ENCODE data around the gene CIAPIN1.
"Not testable (repeated sequence)": the region's sequence is repeated elsewhere in the genome, so short reads cannot be mapped to it uniquely, and the experiment has no call there.

Gene CIAPIN1

DNA sequence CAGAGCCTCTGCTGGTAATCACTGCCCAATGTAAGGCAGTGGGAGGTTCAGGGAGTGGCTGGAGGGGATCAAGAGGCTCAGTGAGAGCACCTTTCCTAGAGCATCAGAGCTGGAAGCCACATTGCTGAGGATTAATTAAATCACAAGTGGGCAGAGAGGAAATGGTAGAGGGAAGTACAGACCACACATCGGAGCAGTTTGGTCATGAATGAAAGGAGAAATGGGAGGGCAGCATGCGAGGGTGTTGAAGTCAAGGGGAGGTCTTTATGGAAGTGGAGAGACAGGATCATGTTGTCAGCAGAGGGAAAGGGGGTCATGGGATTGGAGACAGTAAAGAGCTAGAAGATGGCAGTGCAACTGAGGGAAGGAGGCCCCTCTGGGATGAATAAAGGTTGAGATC is 40.3 kb downstream of the CIAPIN1 start:
- no peak for DNase-seq (ENCODE audit: low spot score)

- DNase-seq (ENCODE audit: low spot score) = no peak
Measured at GRCh38 chr16:57405097-57405496, 42.1 kb downstream of the CIAPIN1 start.

DNA sequence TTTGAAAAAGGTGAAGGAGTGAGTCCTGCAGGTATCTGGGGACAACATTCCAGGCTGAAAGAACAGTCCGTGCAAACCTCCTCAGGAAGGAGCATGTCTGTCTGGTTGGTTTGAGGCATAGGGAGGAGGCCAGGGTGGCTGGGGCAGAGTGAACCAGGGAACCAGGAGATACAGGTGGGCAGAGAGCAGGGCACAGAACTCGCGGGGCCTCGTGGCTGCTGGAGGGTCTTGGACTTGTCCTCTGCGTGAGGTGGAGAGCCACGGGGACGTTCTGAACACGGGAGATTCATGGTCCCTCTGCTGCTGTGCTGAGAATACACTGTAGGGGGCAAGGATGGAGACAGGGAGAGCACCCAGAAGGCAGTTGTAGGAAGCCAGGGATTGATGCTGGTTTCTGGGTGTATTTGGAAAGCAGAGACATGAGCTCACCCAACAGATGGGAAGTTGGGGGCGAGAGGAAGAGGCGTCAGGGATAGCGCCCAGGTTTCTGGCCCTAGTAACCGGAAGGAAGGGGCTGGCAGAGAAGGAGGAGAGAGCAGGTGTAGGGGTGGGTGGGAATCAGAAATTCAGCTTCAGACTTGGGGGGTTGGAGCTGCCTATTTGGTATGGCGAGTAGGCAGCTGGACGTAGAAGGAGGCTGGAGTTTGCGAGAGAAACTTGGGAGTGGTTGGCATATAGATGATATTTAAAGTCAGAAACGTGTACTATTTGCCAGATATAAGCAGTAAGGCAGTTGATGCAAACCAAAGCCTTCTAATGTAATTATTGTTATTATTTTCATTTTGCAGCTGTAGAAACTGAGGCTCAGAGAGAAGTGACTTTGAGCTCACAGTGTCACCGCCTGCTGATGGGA is 43.0 kb downstream of the CIAPIN1 start, which contains the start of gene CCL17:
Gene CCL17 (plus strand): TSS at position 803 of the 853 bp plus-strand sequence. CDS start 9,166 bp downstream, outside the sequence.
- DNase-seq (ENCODE audit: low spot score) = no peak

DNA sequence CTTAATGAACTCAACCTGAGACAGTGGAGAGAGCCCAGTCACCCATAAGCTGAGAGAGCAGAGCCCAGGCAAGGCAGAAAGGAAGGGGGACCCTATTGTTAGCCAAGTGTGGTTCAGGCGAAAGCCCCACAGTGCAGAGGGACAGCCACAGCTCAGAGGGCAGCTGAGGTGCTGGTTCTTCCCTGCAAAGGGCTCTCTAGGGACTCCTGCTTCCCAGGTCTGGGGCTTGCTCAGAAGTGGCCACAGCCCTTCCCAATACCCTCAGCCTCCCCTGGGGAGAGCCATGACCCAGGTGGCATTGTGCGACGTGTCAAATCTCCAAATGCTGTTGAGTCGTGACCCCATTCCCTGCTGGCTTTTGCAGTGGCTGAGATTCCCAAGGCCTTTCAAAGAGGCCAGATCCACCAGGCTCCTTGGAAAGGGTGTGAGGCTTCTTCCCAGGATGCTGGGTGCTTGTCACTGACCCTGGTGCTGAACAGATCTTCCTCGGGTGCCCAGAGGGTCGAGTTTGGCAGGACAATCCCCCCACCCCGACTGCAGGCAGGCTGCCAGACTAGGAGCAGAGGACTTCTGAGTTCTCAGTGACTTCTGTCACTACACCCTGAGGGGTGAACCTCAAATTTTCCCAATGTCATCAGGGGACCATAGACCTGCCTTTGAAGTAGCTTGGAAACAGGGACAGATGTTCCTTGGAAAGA is 45.1 kb downstream of the CIAPIN1 start:
- DNase-seq (ENCODE audit: low spot score) = no peak

DNA sequence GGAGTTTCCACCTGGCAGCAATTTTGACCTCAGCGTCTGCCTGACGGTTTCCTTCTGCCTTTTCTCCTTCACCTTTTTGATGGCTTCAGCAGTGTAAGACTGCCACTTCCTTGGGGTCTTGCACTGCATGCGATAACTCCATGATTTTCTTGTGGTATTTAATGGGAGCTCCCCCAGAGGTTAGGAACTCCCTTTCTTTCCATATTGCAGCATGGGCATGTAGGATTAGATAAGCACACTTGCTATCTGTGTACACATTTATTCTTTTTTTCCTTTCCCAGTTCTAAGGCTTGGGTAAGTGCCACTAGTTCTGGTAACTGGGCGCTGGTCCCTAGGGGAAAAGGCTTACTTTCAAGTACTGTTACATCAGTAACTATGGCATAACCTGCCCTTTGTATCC is 49.7 kb downstream of the CIAPIN1 start:
- not testable (repeated sequence) for DNase-seq (ENCODE audit: low spot score)

DNA sequence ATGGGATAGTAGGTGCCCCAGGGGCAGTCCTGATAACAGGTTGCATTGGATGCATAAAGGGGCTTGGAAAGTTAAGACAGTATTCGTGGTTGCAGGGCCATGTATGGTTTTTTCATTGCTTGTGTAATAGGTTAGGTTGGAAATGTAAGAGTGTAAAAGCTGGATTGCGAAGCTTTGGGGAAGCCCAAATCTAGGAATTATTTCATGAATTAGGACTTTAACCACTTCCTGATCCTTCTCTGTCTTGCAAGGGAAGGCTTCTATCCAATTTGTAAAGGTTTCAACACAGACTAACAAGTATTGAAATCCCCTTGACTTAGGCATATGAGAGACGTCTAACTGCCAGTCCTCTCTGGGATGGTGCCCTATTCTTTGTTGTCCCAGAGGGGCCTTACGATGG is 50.4 kb downstream of the CIAPIN1 start:
- no peak for DNase-seq (ENCODE audit: low spot score)

DNA sequence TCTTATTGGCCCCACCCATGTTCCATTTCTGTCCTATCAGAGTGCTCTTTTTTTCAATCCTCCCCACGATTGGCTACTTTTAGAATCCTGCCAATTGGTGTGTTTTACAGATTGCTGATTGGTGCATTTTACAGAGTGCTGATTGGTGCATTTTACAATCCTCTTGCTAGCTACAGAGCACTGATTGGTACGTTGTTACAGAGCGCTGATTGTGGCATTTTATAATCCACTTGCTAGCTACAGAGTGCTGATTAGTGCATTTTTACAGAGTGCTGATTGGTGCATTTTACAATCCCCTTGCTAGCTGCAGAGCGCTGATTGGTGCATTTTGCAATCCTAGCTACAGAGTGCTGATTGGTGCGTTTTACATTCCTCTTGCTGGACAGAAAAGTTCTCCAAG is 52.2 kb downstream of the CIAPIN1 start:
- DNase-seq (ENCODE audit: low spot score) = no peak

- no peak for DNase-seq (ENCODE audit: low spot score)
Measured at GRCh38 chr16:57394444-57394843, 52.7 kb downstream of the CIAPIN1 start.

GRCh38 chr16:57392694-57393093 is 54.5 kb downstream of the CIAPIN1 start:
- no peak for DNase-seq (ENCODE audit: low spot score)

GRCh38 chr16:57391708-57392107 is 55.5 kb downstream of the CIAPIN1 start:
- DNase-seq (ENCODE audit: low spot score) = no peak

DNA sequence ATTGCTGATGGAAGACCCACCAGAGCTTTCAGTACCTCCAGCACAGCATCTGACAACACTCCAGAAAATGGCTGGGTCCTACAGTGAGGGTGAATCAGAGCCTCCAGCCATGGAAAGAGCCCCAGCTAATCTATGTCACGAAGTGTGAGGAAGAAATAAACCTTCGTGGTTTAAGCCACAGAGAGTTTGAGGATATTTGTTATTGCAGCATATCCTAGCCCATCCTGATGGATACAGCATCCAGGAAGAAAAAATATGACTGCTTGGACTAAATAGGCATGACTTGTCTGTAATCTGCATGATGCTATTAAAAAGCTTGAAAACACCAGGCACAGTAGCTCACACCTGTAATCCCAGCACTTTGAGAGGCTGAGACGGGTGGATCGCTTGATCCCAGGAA is 55.9 kb downstream of the CIAPIN1 start:
- DNase-seq (ENCODE audit: low spot score) = no peak

DNA sequence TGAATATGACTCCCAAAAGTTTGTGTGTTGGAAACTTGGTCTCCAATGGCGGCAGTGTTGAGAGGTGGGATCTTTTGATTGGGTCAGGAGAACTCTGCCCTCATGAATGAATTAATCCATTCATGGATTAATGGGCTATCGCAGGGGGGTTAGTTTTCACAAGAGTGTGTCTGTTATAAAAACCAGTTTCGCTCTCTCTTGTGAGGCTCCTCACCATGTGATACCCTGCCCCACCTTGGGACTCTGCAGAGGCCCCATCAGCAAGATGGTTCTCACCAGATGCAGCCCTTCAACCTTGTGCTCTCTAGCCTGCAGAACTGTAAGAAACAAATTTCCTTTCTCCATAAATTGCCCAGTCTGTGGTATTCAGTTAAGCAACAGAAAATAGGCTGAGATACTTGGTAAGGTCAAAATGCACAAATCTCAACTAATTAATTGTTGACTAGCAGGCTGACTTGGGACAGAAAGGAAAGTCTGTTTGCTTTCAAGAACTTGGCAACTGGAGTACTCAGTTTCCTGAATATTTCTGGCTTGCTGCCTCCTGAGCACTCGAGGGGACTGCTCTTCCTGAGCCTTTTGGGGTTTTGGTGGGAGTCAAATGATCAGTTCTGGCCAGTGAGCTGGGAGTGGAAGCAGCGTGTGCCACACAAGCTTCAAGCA is 56.4 kb downstream of the CIAPIN1 start:
- no peak for DNase-seq (ENCODE audit: low spot score)

GRCh38 chr16:57389087-57389468 is 58.1 kb downstream of the CIAPIN1 start:
- no peak for DNase-seq (ENCODE audit: low spot score)

DNA sequence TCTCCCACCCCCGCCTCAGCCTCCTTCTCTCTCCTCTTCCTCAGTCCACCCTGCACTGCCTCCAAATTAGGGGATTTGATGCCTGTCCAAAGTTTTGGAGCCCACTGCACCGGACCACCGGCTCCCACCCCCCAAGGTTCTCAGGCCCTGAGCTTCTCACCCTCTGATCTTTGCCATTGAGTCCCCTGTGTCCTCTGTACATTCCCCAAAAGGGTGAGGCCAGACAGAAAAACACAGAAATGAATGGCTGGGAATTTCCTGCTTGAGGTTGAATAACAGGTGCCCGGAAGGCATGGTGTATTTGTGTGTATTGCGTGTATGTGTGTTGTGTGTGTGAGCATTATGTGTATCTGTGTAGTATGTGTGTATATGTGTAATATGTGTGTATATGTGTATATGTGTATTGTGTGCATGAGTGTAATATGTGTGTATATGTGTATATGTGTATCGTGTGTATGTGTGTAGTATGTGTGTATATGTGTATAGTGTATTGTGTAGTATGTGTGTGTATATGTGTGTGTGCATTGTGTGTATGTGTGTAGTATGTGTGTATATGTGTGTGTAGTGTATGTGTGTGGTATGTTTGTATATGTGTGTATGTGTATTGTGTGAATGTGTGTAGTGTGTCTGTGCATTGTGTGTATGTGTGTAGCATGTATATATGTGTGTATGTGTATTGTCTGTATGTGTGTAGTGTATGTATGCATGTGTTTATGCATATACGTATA is 58.7 kb downstream of the CIAPIN1 start:
- no peak for DNase-seq (ENCODE audit: low spot score)

DNA sequence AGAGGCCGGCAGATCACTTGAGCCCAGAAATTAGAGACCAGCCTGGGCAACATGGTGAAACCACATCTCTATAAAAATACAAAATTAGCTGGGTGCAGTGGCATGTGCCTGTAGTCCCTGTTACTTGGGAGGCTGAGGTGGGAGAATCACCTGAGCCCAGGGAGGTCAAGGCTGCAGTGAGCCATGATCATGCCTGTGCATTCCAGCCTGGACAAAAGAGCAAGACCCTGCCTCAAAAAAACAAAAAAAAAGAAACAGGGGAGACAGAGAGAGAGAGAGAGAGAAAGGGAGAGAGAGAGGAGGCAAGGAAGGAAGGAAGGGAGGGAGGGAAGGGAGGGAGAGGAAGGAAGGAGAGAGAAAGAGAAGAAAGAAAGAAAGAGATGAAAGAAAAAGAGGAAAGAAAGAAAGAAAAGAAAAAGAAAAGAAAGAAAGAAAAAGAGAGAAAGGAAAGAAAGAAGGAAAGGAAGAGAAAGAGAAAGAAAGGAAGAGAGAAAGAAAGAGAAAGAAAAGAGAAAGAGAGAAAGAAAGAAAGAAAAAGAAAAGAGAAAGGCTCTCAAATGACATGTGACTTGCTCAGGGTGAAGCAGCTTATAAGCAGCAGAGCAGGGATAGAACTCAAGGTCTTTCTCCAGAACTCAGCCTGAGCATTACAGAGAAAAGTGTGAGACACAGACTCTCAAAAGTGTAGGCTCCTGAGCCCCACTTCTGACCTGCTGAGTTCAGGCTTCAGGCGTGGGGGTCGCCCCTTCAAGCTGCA is 59.4 kb downstream of the CIAPIN1 start:
- no peak for DNase-seq (ENCODE audit: low spot score)

GRCh38 chr16:57386381-57386951 is 60.7 kb downstream of the CIAPIN1 start:
- no peak for DNase-seq (ENCODE audit: low spot score)

GRCh38 chr16:57385083-57385482 is 62.1 kb downstream of the CIAPIN1 start:
- DNase-seq (ENCODE audit: low spot score) = no peak

DNA sequence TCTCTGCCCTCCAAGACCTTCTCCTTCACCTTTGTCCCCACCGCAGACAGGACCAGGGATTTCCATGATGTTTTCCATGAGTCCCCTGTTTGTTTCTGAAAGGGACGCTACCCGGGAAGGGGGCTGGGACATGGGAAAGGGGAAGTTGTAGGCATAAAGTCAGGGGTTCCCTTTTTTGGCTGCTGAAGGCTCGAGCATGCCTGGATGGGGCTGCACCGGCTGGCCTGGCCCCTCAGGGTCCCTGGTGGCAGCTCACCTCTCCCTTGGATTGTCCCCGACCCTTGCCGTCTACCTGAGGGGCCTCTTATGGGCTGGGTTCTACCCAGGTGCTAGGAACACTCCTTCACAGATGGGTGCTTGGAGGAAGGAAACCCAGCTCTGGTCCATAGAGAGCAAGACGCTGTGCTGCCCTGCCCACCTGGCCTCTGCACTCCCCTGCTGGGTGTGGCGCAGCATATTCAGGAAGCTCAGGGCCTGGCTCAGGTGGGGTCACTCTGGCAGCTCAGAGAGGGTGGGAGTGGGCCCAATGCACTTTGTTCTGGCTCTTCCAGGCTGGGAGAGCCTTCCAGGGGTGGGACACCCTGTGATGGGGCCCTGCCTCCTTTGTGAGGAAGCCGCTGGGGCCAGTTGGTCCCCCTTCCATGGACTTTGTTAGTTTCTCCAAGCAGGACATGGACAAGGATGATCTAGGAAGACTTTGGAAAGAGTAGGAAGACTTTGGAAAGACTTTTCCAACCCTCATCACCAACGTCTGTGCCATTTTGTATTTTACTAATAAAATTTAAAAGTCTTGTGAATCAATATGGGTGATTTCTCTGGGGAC is 62.7 kb downstream of the CIAPIN1 start:
- DNase-seq (ENCODE audit: low spot score) = no peak

GRCh38 chr16:57383276-57384247 is 63.6 kb downstream of the CIAPIN1 start:
- no peak for DNase-seq (ENCODE audit: low spot score)

Measured in RKO (cell line).